ENCODE data around the gene TMEM8B. TPM values are rescaled to one million over a fixed set of nuclear protein-coding genes. Genes with fewer than 3 reads are reported as not detected.

Gene TMEM8B
- total RNA-seq, 4 donors from 2014 or later = 4.1 to 10.4 (median 5.4) TPM

DNA sequence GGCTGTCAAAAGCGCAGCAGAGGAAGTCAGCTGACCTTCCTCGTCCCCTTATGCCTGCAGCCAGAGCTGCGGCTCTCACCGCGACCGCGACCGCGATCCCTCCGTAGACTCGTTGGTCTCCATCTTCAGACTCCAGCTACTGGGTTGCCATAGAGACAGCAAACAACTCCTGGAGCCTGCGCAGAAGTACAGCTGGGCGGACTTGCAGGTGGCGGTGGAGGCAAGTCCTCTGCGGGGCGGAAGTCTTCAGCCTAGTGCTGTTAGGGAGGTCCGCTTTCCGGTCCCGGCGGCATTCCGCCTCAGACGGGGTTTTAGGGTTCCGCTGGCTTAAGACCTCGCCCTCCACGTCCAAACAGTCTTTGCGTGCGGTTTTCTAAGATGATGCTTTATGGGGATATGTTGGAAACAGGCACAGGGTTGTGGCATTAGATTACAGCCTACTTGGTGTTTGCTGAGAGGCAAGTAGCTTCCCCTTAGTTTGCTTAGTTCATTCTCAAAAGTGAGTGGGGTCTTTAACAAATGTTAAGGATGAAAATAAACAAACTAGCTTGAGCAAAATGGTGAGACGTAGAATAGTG, 16.9 kb upstream of the TMEM8B start, which contains the start of gene SPAG8:
Gene SPAG8, minus strand, starts transcription at position 238 of the 578 bp plus-strand sequence. Its CDS starts 115 bp downstream, at position 123.
- TF ChIP-seq, protein P1, sequence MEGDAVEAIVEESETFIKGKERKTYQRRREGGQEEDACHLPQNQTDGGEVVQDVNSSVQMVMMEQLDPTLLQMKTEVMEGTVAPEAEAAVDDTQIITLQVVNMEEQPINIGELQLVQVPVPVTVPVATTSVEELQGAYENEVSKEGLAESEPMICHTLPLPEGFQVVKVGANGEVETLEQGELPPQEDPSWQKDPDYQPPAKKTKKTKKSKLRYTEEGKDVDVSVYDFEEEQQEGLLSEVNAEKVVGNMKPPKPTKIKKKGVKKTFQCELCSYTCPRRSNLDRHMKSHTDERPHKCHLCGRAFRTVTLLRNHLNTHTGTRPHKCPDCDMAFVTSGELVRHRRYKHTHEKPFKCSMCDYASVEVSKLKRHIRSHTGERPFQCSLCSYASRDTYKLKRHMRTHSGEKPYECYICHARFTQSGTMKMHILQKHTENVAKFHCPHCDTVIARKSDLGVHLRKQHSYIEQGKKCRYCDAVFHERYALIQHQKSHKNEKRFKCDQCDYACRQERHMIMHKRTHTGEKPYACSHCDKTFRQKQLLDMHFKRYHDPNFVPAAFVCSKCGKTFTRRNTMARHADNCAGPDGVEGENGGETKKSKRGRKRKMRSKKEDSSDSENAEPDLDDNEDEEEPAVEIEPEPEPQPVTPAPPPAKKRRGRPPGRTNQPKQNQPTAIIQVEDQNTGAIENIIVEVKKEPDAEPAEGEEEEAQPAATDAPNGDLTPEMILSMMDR (IDR thresholded peaks at IDR 0.05; ENCODE audit: low read depth) = no peak

DNA sequence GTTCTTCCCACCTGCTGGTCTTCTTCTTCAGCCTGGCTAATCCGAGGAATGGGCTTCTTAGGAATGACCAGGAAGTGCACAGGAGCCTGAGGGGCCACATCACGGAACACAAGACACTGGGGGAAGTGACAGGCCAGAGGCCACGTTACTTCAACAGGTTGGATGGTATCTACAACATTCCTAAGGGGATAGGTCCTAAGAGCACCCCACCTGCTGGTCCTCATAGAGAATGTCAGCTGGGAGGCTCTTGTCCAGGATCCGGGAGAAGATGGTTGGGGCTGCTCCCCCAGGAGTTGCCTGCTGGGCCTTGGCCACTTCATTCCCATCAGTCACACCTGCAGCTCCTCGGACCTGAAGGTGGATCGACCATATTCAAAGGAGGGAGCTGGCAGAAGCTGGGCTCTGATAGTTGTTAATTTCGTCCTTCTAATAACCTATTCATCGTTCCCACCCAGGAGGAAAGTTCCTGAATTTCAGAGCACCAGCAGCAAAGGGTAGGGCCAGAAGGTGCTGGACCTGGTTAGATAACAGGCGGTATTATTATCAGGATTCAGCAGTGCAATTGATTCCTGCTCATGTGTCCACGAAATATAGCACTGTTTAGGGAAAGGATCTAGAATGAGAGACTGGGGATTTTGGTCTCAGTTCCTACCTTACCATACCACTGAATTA, 15.5 kb upstream of the TMEM8B start:
- TF ChIP-seq, protein P1 (IDR thresholded peaks at IDR 0.05; ENCODE audit: low read depth) = no peak

DNA sequence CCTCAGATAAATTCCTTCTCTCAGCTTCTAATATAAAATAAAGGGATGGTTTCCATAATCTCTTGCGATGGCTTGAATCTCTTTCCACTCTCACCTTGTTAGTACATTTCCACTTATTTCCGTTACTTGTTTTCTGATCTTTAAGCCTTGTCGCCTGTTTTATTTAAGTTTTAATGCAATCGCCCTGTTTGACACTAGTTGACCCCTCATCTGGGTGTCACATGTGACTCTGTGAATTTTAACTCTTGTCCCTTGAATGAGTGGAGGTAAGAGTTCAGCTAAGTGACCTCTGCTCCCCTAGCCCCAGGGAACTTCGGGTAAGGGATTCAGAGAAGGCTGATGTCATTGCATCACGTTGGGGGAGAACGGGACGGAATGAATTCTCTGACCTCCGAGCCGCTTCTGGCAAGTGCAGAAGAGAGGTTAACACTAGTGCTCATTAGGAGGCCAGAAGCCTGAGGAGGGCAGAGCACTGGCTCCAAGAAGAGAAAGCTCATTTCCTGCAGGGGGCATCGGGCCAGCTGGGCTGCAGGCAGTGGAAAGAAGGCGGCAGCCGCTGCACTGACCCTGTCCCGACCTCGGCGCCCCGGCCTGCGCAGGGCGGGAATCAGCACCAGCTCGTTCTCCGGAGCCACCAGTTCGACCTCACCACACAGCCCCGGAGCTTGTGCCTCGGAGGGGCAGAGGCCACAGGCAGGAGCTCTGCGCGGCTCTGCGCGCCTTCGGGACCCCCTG, 14.8 kb upstream of the TMEM8B start:
- TF ChIP-seq, protein P1 (IDR thresholded peaks at IDR 0.05; ENCODE audit: low read depth) = no peak

DNA sequence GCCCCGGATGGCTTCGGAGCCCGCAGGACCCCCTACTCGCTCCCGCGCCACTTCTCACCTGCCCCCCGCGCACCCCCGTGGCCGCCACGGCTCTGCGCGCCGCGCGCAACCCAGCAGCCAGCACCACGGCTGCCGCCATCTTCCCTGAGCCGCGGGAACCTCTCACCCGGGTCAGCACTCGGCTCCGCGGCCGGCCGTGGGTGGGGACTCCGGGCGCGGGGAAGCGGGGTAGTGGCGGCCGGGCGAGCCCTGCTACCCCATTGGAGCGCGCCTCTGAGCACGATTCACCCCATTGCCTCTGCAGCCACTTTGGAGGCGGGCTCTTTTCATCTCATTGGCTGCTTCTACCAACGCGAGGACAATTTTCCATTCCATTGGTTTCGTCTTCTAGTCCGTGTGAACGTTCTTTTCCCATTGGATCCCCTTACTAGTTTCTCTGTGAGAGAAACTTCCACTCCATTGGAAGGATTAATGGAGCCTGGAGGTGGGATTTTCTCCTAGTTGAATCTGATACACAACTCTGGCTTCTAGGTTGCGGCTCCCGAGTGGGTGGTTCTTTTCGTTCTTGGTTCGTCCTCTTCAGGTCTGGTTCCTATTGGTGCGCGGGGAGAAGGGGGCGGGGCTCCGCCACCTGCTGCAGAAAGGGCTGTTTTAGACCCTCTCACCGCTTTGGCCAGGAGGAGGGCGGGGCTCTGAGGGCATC, 14.0 kb upstream of the TMEM8B start, which contains the start of gene HINT2:
Gene HINT2, minus strand, starts transcription at position 202 of the 703 bp plus-strand sequence. Its CDS starts 63 bp downstream, at position 139.
- TF ChIP-seq, protein P1 (IDR thresholded peaks at IDR 0.05; ENCODE audit: low read depth) = no peak

DNA sequence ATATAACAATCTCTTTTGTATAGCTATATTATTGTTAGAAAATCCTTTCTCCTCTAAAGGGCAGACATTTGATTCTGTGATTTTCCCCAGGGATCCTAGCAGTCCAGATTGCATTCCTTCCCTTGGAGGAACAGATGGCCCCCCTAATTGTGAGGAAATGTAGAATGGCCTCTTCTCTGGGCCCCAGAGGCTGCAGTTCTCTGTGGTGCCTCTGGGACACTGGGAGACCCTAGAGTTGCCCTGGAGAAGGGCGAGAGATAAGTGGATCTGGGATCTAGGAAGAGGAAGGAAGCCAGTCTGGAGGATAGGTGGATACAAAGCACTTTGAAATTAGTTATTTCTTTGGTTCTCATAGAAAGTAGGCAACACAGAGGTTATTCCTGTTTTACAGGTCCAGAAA, 12.3 kb upstream of the TMEM8B start:
- TF ChIP-seq, protein P1 (IDR thresholded peaks at IDR 0.05; ENCODE audit: low read depth) = no peak

DNA sequence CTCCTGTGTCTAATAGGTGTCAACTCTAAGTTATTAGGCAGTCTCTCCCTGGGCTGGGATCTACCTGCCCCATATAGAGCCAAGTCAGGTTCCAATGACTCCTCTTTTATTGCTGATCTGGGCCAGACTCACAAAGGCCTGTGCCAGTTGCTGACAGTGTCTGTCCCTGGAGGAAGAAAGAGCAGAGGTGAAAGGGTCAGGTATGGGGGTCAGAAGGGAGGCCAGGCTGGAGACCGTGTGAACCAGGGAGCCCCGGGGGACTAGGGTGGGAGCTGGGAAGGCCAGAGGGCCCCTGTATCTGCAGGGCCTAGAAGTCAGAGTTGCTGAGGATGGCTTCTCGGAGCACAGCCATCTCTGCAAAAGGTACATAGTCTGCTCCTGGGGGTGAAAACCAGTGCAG, 10.7 kb upstream of the TMEM8B start:
- TF ChIP-seq, protein P1 (IDR thresholded peaks at IDR 0.05; ENCODE audit: low read depth) = no peak
